Left forelimb (tissue), 1 donor: ENCODE measurements around the gene ADARB2.
A peak's percentile ranks its signal among the peaks of the same experiment; 100 is the strongest.
"Not testable (repeated sequence)": the region's sequence is repeated elsewhere in the genome, so short reads cannot be mapped to it uniquely, and the experiment has no call there.

Experiments
- DNase-seq: peaks from one replicate; pipeline ENCODE4 v3.0.0-alpha.2; 2018; ENCODE audit warnings: low spot score

ADARB2 gene

GRCh38 chr10:1427521-1428186 lies 309.7 kb downstream of the ADARB2 start:
- DNase-seq, result not testable (repeated sequence)

DNA sequence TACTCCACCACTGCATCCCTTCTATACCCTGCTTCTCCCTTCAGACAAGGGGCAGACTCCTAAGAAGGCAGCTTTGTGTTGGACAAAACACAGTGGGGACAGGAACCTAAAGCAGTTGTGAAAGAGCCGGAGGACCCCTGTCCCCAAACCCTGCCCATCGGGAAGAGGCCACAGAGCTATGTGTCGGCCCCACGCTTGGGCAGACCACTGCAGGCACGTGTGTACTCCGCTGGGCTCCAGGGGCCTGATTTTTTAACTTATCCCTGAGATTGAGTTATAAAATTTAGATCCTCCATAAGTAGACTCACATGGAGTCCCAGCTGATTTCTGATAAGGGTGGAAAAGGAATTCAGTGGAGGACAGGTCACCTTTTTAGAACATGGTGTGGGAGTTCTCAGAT lies 310.5 kb downstream of the ADARB2 start:
- no peak for DNase-seq

GRCh38 chr10:1425879-1426278 lies 311.4 kb downstream of the ADARB2 start:
- DNase-seq, result no peak

DNA sequence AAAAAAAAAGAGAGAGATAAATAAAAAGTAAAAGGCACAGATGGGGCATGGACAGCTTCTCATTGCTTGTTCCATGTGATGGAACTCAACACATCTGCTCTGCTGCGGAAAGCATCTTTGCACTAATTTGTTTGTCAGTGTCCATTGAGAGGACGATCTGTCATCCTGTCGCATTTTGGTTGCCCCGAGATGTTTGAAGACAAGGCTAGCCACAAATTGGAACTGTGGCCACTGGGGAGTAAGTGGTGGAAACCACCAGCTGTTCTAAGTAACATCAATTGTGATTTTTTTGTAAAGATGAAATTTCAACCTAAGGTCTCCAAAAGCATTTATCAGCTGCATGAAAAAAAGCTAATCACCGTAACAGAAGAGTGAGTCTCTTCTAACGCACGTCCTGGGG lies 312.7 kb downstream of the ADARB2 start:
- no peak for DNase-seq

- no peak for DNase-seq
Observed at GRCh38 chr10:1423676-1424253, 313.6 kb downstream of the ADARB2 start.

- no peak for DNase-seq
Observed at GRCh38 chr10:1422275-1422674, 315.1 kb downstream of the ADARB2 start.

GRCh38 chr10:1420661-1421362 lies 316.5 kb downstream of the ADARB2 start:
- DNase-seq, result peak; percentile 67

DNA sequence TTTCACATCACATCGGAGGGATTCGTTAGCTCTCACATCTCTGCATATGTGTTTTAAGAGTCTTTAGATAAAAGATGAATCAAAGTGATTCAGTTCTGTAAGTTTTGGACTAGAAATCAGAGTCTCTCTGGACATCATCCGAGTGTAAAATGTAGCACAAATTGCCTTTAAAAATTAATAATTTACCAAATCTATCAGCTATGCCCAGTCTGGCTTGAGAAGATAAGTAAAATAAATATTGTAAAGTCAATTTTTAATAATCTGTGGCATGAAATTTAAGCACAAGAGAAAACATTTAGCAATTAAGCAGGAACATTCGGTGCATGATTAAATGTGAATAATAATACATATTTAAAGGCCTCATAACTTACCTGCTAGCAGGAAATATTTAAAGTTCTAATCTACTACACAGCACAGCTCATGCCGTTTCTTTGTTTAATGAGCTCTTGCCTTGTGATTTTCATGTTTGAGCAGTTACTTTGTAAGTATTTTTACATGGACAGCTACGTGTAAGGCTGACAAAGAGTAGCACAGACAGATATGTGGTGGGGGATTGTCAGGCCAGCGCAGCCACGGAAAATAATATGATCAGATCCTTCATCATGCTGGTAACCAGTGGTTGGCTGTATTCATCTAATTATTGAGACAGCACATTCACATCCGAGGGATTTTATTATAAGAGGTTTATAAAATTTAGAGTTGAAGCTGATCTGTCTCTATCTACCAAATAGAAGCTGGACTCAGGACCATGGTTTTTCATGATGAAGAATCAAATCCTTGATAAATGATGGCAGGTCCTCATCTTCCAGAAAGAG lies 317.3 kb downstream of the ADARB2 start:
- no peak for DNase-seq

DNA sequence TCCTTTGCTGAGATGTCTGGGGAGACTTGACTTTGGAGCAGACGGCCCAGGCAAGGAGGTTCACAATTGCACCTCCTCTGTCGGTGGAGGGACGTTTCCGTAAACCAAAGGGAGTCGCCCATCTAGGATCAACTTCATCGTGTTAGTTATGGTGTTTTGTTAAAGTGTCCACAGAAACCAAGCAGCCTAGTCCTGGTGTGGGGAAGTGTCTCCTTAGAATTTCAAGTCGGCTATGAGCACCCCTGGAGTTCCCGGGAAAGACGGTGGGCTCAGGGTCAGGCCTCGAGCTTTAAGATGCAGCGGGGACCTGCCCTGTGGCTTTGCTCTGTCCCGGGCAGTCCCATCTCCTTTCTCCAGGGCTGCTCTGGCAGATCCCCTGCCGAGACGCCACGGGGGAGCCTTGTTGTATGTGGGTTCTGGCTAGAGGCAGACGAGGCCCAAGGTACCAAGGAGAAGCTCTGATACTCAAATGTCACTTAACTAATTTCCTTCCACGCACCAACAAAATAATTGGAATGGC lies 319.2 kb downstream of the ADARB2 start:
- peak; percentile 40 for DNase-seq

GRCh38 chr10:1417574-1417973 lies 319.8 kb downstream of the ADARB2 start:
- DNase-seq, result peak; percentile 28

- DNase-seq, result peak; percentile 41
Observed at GRCh38 chr10:1416456-1417037, 320.8 kb downstream of the ADARB2 start.

DNA sequence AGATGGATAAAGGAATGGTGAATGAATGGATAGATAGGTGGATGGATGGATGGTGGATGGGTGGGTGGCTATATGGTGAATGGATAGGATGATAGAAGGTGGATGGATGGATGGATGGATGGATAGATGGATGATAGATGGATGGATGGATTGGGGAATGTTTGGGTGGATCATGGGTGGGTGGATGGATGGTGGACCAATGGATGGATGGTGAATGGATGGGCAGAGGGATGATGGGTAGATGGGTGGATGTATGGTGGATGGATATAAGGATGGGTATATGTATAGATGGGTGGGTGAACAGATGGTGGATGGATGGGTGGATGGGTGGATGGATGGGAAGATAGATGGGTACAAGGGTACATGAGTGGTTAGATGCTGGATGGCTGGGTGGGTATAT lies 322.4 kb downstream of the ADARB2 start:
- peak; percentile 41 for DNase-seq

DNA sequence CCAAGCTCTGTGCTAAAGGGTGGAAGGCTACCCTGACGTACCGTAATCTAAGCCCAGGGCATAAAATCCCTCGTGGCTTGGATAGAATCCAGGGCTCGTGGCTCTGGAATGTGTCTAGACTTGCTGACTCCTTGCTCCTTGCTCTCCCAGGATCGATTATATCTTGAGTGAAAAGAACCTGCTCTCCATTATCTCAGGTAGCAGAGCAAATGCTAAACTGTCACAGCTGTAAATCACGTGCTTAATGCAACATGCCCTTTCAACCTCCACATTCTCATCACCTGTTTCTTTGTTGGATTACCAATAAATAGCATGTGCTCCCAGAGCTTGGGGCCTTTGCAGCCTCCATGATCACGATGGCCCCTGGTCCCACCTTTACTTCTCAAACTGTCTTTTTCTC lies 323.0 kb downstream of the ADARB2 start:
- DNase-seq, result not testable (repeated sequence)

DNA sequence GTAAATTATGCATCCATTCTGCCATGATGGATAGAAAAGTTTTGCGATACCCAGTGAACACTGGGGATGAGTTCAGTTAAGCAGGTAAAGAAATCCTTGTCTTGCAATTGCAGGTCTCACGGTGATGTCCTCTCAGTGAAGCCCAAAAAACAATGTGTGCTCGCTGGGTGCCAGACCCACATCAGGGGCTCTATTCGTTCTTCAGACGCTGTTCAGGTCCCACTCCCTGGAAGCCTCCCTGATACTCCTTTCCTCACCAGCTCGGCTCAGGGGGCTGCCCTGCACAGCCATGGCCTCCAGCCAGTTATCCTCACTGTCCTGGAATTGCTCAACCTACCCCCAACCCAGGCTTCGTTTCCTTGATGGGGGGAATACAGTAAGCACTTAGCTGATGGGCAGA lies 323.5 kb downstream of the ADARB2 start:
- peak; percentile 36 for DNase-seq

- DNase-seq, result peak; percentile 9
Observed at GRCh38 chr10:1413256-1413655, 324.1 kb downstream of the ADARB2 start.

- DNase-seq, result peak; percentile 26
Observed at GRCh38 chr10:1412531-1413189, 324.7 kb downstream of the ADARB2 start.

- DNase-seq, result peak; percentile 12
Observed at GRCh38 chr10:1411956-1412355, 325.4 kb downstream of the ADARB2 start.

- peak; percentile 33 for DNase-seq
Observed at GRCh38 chr10:1411451-1411850, 325.9 kb downstream of the ADARB2 start.

DNA sequence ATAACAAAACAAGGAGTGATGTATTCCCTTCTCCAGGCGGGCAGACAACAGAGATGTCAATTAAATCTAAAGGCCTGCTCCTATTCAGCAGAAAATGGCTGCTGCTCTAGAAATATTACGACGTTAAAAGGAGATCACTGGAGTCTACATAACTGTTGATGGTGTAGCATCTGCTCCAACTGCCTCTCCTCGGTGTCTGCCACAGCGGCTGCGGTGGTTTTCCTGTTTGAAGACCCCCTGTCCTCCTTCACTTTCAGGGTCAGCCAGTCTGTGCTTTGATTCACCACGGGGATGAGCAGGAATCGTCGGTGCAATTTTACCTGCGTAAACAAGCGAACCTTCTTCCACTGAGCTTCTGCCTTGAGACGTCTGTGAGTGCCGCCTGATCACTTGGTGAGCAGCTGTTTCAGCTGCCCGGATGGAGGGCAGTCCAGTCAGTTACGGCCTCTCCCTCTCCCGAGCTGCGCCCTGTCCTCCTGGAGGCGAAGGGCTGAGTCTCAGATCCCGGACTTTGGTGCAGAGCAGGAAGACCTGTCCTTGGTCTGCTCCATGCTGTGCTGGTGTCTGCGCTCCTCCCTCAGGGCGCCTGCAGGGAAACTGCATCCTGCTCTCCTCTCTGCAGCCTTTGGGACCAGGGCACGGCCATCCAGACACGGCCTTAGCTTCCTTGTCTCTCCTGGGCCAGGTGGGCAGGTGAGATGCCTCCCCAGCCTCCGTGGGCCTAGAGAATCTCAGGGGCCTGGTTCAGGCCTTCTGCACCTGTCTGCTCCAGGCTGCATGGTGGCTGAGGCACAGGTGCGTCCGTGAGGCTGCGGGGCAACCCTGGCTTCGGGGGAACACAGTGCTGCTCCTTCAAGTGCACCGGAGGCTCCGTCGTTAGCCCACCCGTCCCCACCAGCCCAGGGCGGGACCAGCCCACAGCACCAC lies 326.6 kb downstream of the ADARB2 start:
- peak; percentile 49 for DNase-seq

DNA sequence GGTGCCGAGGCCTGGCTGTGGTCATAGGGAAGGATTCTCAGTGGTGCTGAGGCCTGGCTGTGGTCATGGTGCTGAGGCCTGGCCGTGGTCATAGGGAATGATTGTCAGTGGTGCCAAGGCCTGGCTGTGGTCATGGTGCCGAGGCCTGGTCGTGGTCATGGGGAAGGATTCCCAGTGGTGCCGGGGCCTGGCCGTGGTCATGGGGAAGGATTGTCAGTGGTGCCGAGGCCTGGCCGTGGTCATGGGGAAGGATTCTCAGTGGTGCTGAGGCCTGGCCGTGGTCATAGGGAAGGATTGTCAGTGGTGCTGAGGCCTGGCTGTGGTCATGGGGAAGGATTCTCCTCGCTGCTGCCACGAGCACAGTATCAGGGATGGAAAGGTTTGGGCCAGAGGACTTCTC lies 327.3 kb downstream of the ADARB2 start:
- peak; percentile 25 for DNase-seq
